Measurements from ENCODE around the gene CACNG8. TPM values are rescaled to one million over a fixed set of nuclear protein-coding genes. Genes with fewer than 3 reads are reported as not detected.
"Not testable (repeated sequence)": the region's sequence is repeated elsewhere in the genome, so short reads cannot be mapped to it uniquely, and the experiment has no call there.

The CACNG8 gene
- total RNA-seq, 2 donors from 2014 or later = 0.04 to 0.24 TPM

DNA sequence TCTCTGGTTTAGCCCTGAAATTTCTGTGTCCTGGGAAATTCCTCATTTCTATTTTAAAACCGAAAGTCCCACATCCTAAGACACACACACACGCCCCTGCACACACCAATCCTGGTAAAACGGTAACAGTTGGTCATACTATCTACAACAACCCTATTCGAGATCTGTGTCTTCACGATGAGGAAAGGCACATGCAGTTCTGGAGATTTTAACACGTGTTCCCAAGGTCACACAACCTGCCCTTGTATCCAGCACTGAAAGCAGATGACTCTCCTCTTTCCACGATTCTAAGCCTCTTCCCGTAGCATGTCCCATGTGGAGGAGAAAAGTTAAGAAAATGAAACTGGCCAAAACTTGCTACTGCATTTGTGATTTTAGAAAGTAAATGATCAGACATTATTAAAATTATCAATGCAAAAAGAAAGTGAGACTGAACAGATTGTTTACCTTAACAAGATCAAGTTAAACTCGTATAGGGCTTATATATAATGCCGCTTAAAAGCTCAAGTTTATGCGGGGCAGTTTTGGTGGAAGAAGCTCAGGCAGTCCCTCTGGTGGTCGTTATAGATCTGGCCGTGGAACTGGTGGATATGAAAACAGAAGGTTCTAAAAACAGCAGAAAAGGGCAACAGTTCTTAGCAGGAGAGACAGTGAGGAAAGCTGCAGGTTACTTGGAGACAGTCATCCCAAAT lies 68.3 kb downstream of the CACNG8 start:
- Histone ChIP-seq H3K27me3 (no peaks in the 10 kb centered on the region), H3K27ac (no peak overlapping the region), H3K9me3 (no peaks in the 10 kb centered on the region), H3K36me3 (no peaks in the 10 kb centered on the region), H3K4me3 (no peak overlapping the region), H3K4me1 (no peaks in the 10 kb centered on the region)
- no peak for DNase-seq (ENCODE audit: low spot score)
- TF ChIP-seq, protein P1, sequence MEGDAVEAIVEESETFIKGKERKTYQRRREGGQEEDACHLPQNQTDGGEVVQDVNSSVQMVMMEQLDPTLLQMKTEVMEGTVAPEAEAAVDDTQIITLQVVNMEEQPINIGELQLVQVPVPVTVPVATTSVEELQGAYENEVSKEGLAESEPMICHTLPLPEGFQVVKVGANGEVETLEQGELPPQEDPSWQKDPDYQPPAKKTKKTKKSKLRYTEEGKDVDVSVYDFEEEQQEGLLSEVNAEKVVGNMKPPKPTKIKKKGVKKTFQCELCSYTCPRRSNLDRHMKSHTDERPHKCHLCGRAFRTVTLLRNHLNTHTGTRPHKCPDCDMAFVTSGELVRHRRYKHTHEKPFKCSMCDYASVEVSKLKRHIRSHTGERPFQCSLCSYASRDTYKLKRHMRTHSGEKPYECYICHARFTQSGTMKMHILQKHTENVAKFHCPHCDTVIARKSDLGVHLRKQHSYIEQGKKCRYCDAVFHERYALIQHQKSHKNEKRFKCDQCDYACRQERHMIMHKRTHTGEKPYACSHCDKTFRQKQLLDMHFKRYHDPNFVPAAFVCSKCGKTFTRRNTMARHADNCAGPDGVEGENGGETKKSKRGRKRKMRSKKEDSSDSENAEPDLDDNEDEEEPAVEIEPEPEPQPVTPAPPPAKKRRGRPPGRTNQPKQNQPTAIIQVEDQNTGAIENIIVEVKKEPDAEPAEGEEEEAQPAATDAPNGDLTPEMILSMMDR (IDR thresholded peaks at IDR 0.05) = peak in 1 of 2 donors; percentile 28

DNA sequence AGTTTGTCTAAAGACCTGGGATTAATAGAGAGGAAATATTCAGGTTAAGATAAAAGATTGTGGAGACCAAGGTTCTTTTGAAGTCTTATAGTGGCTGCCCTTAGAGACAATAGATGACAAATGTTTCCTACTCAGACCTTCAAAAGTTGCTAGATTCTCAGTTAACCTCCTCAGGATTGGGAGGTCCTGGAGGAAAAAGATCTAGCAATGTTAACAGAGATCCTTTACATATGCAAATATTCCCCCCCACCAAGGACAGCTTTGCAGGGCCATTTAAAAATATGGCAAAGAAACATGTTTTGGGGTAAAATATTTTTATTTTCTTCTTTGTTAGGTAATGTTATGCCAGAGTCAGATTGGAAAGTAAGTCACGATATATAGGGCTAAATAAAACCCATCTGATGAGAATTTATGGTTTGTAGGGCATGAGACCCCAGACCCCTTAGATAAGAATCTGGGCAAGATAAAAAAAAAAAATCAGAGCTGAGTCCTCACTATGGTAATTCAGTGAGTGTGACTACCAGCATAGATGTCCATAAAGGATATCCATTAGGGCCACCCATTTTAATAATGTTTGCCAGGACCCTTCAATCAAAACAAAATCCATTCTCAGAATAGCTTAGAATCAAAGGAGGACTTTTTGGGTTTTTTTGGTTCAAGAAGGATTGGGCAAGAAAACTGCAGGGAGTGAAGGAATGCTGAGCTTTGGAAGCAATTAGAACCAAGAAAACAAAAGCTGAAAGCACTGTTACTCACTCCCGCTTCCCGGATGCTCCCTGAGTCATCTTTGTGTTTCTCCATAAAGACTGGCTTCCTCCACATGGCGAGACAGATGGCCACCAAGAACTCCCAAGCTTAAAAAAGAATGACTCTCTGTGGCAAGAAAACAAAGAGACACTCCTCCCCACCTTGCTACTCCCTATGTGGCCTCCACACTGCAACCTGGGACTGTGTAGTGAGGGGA lies 72.8 kb downstream of the CACNG8 start:
- H3K4me3 ChIP-seq = no peak overlapping the region
- no peaks in the 10 kb centered on the region for H3K36me3 ChIP-seq
- no peak overlapping the region for H3K27ac ChIP-seq
- TF ChIP-seq, protein P1 (IDR thresholded peaks at IDR 0.05) = no peak
- H3K9me3 ChIP-seq = no peaks in the 10 kb centered on the region
- H3K27me3 ChIP-seq = no peaks in the 10 kb centered on the region
- no peaks in the 10 kb centered on the region for H3K4me1 ChIP-seq
- DNase-seq (ENCODE audit: low spot score) = no peak

DNA sequence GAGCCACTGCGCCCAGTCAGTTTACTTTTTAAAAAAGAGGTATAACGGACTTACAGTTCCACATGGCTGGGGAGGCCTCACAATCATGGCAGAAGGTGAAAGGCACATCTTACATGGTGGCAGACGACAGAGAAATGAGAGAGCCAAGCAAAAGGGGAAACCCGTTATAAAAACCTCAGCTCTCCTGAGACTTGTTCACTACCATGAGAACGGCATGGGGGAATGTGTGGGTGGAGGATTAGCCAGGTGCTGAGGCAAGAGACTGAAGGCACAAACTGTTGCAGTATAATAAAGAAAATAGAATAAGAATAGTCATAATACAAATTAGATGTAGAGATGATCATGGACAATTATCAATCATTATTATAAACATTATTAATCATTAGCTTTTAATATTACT lies 73.8 kb downstream of the CACNG8 start:
- not testable (repeated sequence) for H3K36me3 ChIP-seq; DNase-seq (ENCODE audit: low spot score); H3K27ac ChIP-seq; H3K4me1 ChIP-seq; H3K9me3 ChIP-seq; H3K27me3 ChIP-seq; H3K4me3 ChIP-seq

MicroRNAs within 50 kb of the gene (microRNA counts, 767-probe panel; counts per million panel counts)
- 0 to 31.0 counts per million in 2 donors for microRNA hsa-miR-935

Other genes starting within 250 kb of the CACNG8 start
- gene NLRP12, start 138.6 kb upstream of the CACNG8 start, total RNA-seq = 1 to 10 TPM in 1 of 2 donors, under 1 TPM in 1; 0.19 to 1.1 TPM
- 100 to 1,000 TPM; 117 to 150 TPM for gene MYADM, start 95.1 kb upstream of the CACNG8 start, total RNA-seq
- gene PRKCG, start 80.7 kb upstream of the CACNG8 start, total RNA-seq = not detected
- gene CACNG7, start 53.7 kb upstream of the CACNG8 start, total RNA-seq = not detected
- gene CACNG6, start 28.7 kb downstream of the CACNG8 start, total RNA-seq = under 1 TPM in 1 of 2 donors, not detected in 1; 0.31 TPM
- not detected for gene VSTM1, start 101.0 kb downstream of the CACNG8 start, total RNA-seq
- not detected for gene TARM1, start 118.4 kb downstream of the CACNG8 start, total RNA-seq
- 1 to 10 TPM in 1 of 2 donors, not detected in 1; 2.4 TPM for gene OSCAR, start 137.9 kb downstream of the CACNG8 start, total RNA-seq
- 100 to 1,000 TPM in 1 of 2 donors, 10 to 100 TPM in 1; 51.3 to 108 TPM for gene NDUFA3, start 139.9 kb downstream of the CACNG8 start, total RNA-seq
- 10 to 100 TPM; 10.2 to 19.6 TPM for gene TFPT, start 152.7 kb downstream of the CACNG8 start, total RNA-seq
- gene PRPF31, start 152.8 kb downstream of the CACNG8 start, total RNA-seq = 10 to 100 TPM; 26.1 to 46.2 TPM
- 10 to 100 TPM; 12.0 to 16.9 TPM for gene CNOT3, start 174.8 kb downstream of the CACNG8 start, total RNA-seq
- 10 to 100 TPM in 1 of 2 donors, 1 to 10 TPM in 1; 6.3 to 10.0 TPM for gene LENG1, start 196.8 kb downstream of the CACNG8 start, total RNA-seq
- gene TMC4, start 210.2 kb downstream of the CACNG8 start, total RNA-seq = 1 to 10 TPM; 1.7 to 2.8 TPM
- gene MBOAT7, start 226.6 kb downstream of the CACNG8 start, total RNA-seq = 10 to 100 TPM; 27.0 to 37.0 TPM
- 10 to 100 TPM; 36.7 to 37.0 TPM for gene TSEN34, start 228.4 kb downstream of the CACNG8 start, total RNA-seq
- 1,000 to 10,000 TPM; 1,068 to 1,279 TPM for gene RPS9, start 237.9 kb downstream of the CACNG8 start, total RNA-seq

Measured in right atrium auricular region (tissue), 2 donors.